ENCODE data around the gene DNAJC13. TPM values are rescaled to one million over a fixed set of nuclear protein-coding genes. Genes with fewer than 3 reads are reported as not detected.
A peak's percentile ranks its signal among the peaks of the same experiment; 100 is the strongest.

The DNAJC13 gene
- total and polyA plus RNA-seq, 2 of the 8 experiments (the other 6 are each of a cell fraction or from before 2014, with no cell fraction given), result 7.9 to 28.8 TPM

GRCh38 chr3:132382267-132382666, 35.0 kb upstream of the DNAJC13 start (continued):
- TF ChIP-seq HDAC2 (IDR thresholded peaks at IDR 0.05; ENCODE audit: borderline replicate concordance in 1 of 2, low read depth in 2 of 2, low read length in 2 of 2) (peak in 1 of 2 experiments; percentile 79; a peak in 1 of 4 replicates), KDM4A (IDR thresholded peaks at IDR 0.05; ENCODE audit: low read depth, low read length, severe bottlenecking) (no peak), CHD7 (IDR thresholded peaks at IDR 0.05; ENCODE audit: insufficient replicate concordance, low read length) (no peak), SP2 (IDR thresholded peaks at IDR 0.05; ENCODE audit: low read length) (no peak), CTCF (IDR thresholded peaks at IDR 0.05; ENCODE audit: control extremely low read depth in 1 of 3, insufficient read depth in 1 of 3, low read depth in 1 of 3, low read length in 3 of 3) (no peak), MAX (IDR thresholded peaks at IDR 0.05) (peak; percentile 99), USF2 (IDR thresholded peaks at IDR 0.05; ENCODE audit: low read length) (peak; percentile 76)
